Measurements from ENCODE around the gene ZNF557.
"Not testable (repeated sequence)": the region's sequence is repeated elsewhere in the genome, so short reads cannot be mapped to it uniquely, and the experiment has no call there.

DNA sequence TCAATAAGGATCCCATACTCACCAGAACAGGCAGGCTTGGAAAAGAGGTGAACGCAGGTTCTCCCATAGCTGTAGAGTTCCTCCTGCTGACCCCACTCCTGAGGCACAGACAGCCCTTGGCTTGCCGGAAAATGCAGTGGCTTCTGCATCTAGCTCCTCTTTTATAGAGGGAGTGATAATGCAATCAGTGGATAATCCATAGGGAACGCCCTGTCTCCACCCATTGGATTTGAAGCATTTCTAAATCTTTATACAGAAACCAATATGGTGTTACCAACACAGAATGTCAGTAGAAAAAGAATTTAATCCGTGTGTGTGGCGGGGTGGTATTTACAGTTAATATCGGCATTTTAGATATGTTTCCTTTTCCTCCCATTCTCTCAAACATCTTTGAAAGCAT lies 48.2 kb upstream of the ZNF557 start, which contains the start of gene MBD3L2B:
- not testable (repeated sequence) for TF ChIP-seq SIN3A (conservative IDR thresholded peaks at IDR 0.05 in 1 of 2, IDR thresholded peaks at IDR 0.05 in 1 of 2; ENCODE audit: low read depth in 1 of 2, low read length in 2 of 2); POLR2A (IDR thresholded peaks at IDR 0.05; ENCODE audit: control extremely low read depth in 1 of 2, low read depth in 2 of 2, low read length in 2 of 2); CBX5 (IDR thresholded peaks at IDR 0.05; ENCODE audit: low read depth, low read length); SRF (IDR thresholded peaks at IDR 0.05; ENCODE audit: low read depth, low read length); EP300 (IDR thresholded peaks at IDR 0.05; ENCODE audit: borderline replicate concordance in 1 of 2, low read depth in 2 of 2, low read length in 2 of 2); EZH2 (IDR thresholded peaks at IDR 0.05; ENCODE audit: low read depth, low read length, severe bottlenecking); RFX5 (IDR thresholded peaks at IDR 0.05; ENCODE audit: borderline replicate concordance, low read depth, low read length); POLR2AphosphoS5 (IDR thresholded peaks at IDR 0.05; ENCODE audit: low read depth, low read length); CREB1 (IDR thresholded peaks at IDR 0.05); KDM5A (IDR thresholded peaks at IDR 0.05; ENCODE audit: low read length); SP1 (IDR thresholded peaks at IDR 0.05; ENCODE audit: low read depth, low read length); TAF1 (IDR thresholded peaks at IDR 0.05; ENCODE audit: low read depth, low read length)
- TF ChIP-seq, protein P1, sequence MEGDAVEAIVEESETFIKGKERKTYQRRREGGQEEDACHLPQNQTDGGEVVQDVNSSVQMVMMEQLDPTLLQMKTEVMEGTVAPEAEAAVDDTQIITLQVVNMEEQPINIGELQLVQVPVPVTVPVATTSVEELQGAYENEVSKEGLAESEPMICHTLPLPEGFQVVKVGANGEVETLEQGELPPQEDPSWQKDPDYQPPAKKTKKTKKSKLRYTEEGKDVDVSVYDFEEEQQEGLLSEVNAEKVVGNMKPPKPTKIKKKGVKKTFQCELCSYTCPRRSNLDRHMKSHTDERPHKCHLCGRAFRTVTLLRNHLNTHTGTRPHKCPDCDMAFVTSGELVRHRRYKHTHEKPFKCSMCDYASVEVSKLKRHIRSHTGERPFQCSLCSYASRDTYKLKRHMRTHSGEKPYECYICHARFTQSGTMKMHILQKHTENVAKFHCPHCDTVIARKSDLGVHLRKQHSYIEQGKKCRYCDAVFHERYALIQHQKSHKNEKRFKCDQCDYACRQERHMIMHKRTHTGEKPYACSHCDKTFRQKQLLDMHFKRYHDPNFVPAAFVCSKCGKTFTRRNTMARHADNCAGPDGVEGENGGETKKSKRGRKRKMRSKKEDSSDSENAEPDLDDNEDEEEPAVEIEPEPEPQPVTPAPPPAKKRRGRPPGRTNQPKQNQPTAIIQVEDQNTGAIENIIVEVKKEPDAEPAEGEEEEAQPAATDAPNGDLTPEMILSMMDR (IDR thresholded peaks at IDR 0.05; ENCODE audit: control extremely low read depth in 1 of 3, insufficient read depth in 1 of 3, low read depth in 1 of 3, low read length in 3 of 3): not testable (repeated sequence)
- TF ChIP-seq, protein P2, sequence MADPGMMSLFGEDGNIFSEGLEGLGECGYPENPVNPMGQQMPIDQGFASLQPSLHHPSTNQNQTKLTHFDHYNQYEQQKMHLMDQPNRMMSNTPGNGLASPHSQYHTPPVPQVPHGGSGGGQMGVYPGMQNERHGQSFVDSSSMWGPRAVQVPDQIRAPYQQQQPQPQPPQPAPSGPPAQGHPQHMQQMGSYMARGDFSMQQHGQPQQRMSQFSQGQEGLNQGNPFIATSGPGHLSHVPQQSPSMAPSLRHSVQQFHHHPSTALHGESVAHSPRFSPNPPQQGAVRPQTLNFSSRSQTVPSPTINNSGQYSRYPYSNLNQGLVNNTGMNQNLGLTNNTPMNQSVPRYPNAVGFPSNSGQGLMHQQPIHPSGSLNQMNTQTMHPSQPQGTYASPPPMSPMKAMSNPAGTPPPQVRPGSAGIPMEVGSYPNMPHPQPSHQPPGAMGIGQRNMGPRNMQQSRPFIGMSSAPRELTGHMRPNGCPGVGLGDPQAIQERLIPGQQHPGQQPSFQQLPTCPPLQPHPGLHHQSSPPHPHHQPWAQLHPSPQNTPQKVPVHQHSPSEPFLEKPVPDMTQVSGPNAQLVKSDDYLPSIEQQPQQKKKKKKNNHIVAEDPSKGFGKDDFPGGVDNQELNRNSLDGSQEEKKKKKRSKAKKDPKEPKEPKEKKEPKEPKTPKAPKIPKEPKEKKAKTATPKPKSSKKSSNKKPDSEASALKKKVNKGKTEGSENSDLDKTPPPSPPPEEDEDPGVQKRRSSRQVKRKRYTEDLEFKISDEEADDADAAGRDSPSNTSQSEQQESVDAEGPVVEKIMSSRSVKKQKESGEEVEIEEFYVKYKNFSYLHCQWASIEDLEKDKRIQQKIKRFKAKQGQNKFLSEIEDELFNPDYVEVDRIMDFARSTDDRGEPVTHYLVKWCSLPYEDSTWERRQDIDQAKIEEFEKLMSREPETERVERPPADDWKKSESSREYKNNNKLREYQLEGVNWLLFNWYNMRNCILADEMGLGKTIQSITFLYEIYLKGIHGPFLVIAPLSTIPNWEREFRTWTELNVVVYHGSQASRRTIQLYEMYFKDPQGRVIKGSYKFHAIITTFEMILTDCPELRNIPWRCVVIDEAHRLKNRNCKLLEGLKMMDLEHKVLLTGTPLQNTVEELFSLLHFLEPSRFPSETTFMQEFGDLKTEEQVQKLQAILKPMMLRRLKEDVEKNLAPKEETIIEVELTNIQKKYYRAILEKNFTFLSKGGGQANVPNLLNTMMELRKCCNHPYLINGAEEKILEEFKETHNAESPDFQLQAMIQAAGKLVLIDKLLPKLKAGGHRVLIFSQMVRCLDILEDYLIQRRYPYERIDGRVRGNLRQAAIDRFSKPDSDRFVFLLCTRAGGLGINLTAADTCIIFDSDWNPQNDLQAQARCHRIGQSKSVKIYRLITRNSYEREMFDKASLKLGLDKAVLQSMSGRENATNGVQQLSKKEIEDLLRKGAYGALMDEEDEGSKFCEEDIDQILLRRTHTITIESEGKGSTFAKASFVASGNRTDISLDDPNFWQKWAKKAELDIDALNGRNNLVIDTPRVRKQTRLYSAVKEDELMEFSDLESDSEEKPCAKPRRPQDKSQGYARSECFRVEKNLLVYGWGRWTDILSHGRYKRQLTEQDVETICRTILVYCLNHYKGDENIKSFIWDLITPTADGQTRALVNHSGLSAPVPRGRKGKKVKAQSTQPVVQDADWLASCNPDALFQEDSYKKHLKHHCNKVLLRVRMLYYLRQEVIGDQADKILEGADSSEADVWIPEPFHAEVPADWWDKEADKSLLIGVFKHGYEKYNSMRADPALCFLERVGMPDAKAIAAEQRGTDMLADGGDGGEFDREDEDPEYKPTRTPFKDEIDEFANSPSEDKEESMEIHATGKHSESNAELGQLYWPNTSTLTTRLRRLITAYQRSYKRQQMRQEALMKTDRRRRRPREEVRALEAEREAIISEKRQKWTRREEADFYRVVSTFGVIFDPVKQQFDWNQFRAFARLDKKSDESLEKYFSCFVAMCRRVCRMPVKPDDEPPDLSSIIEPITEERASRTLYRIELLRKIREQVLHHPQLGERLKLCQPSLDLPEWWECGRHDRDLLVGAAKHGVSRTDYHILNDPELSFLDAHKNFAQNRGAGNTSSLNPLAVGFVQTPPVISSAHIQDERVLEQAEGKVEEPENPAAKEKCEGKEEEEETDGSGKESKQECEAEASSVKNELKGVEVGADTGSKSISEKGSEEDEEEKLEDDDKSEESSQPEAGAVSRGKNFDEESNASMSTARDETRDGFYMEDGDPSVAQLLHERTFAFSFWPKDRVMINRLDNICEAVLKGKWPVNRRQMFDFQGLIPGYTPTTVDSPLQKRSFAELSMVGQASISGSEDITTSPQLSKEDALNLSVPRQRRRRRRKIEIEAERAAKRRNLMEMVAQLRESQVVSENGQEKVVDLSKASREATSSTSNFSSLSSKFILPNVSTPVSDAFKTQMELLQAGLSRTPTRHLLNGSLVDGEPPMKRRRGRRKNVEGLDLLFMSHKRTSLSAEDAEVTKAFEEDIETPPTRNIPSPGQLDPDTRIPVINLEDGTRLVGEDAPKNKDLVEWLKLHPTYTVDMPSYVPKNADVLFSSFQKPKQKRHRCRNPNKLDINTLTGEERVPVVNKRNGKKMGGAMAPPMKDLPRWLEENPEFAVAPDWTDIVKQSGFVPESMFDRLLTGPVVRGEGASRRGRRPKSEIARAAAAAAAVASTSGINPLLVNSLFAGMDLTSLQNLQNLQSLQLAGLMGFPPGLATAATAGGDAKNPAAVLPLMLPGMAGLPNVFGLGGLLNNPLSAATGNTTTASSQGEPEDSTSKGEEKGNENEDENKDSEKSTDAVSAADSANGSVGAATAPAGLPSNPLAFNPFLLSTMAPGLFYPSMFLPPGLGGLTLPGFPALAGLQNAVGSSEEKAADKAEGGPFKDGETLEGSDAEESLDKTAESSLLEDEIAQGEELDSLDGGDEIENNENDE (IDR thresholded peaks at IDR 0.05; ENCODE audit: insufficient replicate concordance, low read length): not testable (repeated sequence)

All from H1 (cell line).